PC-9 (cell line): ENCODE measurements around the gene HSD11B1.

Experiments
- CTCF ChIP-seq: fragments of 200-600 bp; sonication (generic); conservative IDR thresholded peaks from 2 replicates; pipeline ENCODE4 v1.6.1; 2017; ENCODE audit warnings: mixed run types, antibody characterized with exemption, mild to moderate bottlenecking, moderate library complexity
- EZH2 ChIP-seq: fragments of 200-600 bp; sonication (generic); IDR thresholded peaks from 2 replicates; pipeline ENCODE4 v1.8.0; 2017; ENCODE audit warnings: antibody characterized with exemption, low read depth

- no peak for TF ChIP-seq CTCF
- TF ChIP-seq EZH2: no peak
These were observed 12.3 kb upstream of the HSD11B1 start for GRCh38 chr1:209692296-209692695.
